ENCODE data around the gene PALM3. TPM values are rescaled to one million over a fixed set of nuclear protein-coding genes. Genes with fewer than 3 reads are reported as not detected.

Gene PALM3
- total RNA-seq, 4 donors from 2014 or later: not detected

GRCh38 chr19:14073261-14073924 lies 11.5 kb upstream of the PALM3 start:
- DNase-seq (ENCODE audit: low spot score in 2 of 2): no peak

GRCh38 chr19:14072535-14073260 lies 10.8 kb upstream of the PALM3 start, which contains the start of gene MISP3:
Gene MISP3, plus strand, starts transcription at chr19:14072786. Its CDS starts 524 bp downstream, at chr19:14073310.
- no peaks in the 10 kb centered on the region for H3K27me3 ChIP-seq
- no peak for DNase-seq (ENCODE audit: low spot score in 2 of 2)
- TF ChIP-seq EP300 (IDR thresholded peaks at IDR 0.05) (no peak), POLR2A (IDR thresholded peaks at IDR 0.05) (no peak), CTCF (IDR thresholded peaks at IDR 0.05) (no peak), POLR2AphosphoS5 (IDR thresholded peaks at IDR 0.05) (no peak)
- peak within 1 kb of the TSS; percentile 86 for H3K4me3 ChIP-seq
- peaks cover 41% of the 10 kb centered on the region for H3K4me1 ChIP-seq
- WGBS: 0% methylated on average over 1 of the region's 51 CpGs
- no peaks in the 10 kb centered on the region for H3K9me3 ChIP-seq
- H3K27ac ChIP-seq: peak within 1 kb of the TSS; percentile 92
- H3K36me3 ChIP-seq: no peaks in the 10 kb centered on the region

More at GRCh38 chr19:14073261-14073924, 11.5 kb upstream of the PALM3 start:
- H3K4me3 ChIP-seq: peak overlapping the region; percentile 86
- TF ChIP-seq EP300 (IDR thresholded peaks at IDR 0.05): no peak
- TF ChIP-seq POLR2AphosphoS5 (IDR thresholded peaks at IDR 0.05): no peak
- TF ChIP-seq CTCF (IDR thresholded peaks at IDR 0.05): peak; percentile 47 to 80
- peak in 1 of 2 donors; percentile 31 for TF ChIP-seq POLR2A (IDR thresholded peaks at IDR 0.05)
- 0% methylated on average over 35 of the region's 106 CpGs for WGBS
- H3K36me3 ChIP-seq: no peaks in the 10 kb centered on the region
- H3K4me1 ChIP-seq: peaks cover 41% of the 10 kb centered on the region
- peak overlapping the region; percentile 92 for H3K27ac ChIP-seq
- H3K9me3 ChIP-seq: no peaks in the 10 kb centered on the region
- no peaks in the 10 kb centered on the region for H3K27me3 ChIP-seq

- no peaks in the 10 kb centered on the region for H3K36me3 ChIP-seq
- no peak overlapping the region for H3K4me3 ChIP-seq
- no peak for TF ChIP-seq POLR2A (IDR thresholded peaks at IDR 0.05)
- TF ChIP-seq EP300 (IDR thresholded peaks at IDR 0.05): no peak
- no peak for TF ChIP-seq CTCF (IDR thresholded peaks at IDR 0.05)
- TF ChIP-seq POLR2AphosphoS5 (IDR thresholded peaks at IDR 0.05): no peak
- peaks cover 38% of the 10 kb centered on the region for H3K4me1 ChIP-seq
- DNase-seq (ENCODE audit: low spot score in 2 of 2): no peak
- H3K9me3 ChIP-seq: no peaks in the 10 kb centered on the region
- peak overlapping the region; percentile 72 for H3K27ac ChIP-seq
- 84% methylated on average over 39 of the region's 43 CpGs for WGBS
- H3K27me3 ChIP-seq: no peaks in the 10 kb centered on the region
These were observed 8.6 kb upstream of the PALM3 start for GRCh38 chr19:14070268-14071050.

GRCh38 chr19:14066134-14066533 lies 4.3 kb upstream of the PALM3 start:
- no peak overlapping the region for H3K27ac ChIP-seq
- TF ChIP-seq CTCF (IDR thresholded peaks at IDR 0.05): no peak
- WGBS: 67% methylated on average over 2 of the region's 2 CpGs
- DNase-seq (ENCODE audit: low spot score in 2 of 2): no peak
- peaks cover 11% of the 10 kb centered on the region for H3K27me3 ChIP-seq
- H3K4me3 ChIP-seq: no peak overlapping the region
- H3K36me3 ChIP-seq: no peaks in the 10 kb centered on the region
- no peaks in the 10 kb centered on the region for H3K9me3 ChIP-seq
- H3K4me1 ChIP-seq: no peaks in the 10 kb centered on the region

GRCh38 chr19:14063105-14063504 lies 1.2 kb upstream of the PALM3 start:
- Histone ChIP-seq H3K27ac (no peak overlapping the region), H3K4me3 (no peak overlapping the region), H3K9me3 (no peaks in the 10 kb centered on the region), H3K36me3 (no peaks in the 10 kb centered on the region), H3K4me1 (peaks cover 4% of the 10 kb centered on the region), H3K27me3 (peaks cover 42% of the 10 kb centered on the region)
- TF ChIP-seq CTCF (IDR thresholded peaks at IDR 0.05) (no peak), POLR2AphosphoS5 (IDR thresholded peaks at IDR 0.05) (no peak), POLR2A (IDR thresholded peaks at IDR 0.05) (no peak), EP300 (IDR thresholded peaks at IDR 0.05) (no peak)
- DNase-seq (ENCODE audit: low spot score in 2 of 2): no peak
- 65% methylated on average over 7 of the region's 7 CpGs for WGBS
